H54 (cell line): Measurements from ENCODE around the gene UTP3.

Source experiments
- DNase-seq: peaks from one replicate; pipeline ENCODE4 v3.0.0; 2011; ENCODE audit warnings: low spot score, mixed read lengths; ENCODE audit not compliant: insufficient read length
- FAIRE-seq: peaks from 3 replicates; lab custom pipeline; 2011; peaks lifted over from hg19 to GRCh38; lab: Jason Lieb, UNC
- POLR2A ChIP-seq: IDR thresholded peaks from 2 replicates; pipeline ENCODE4 v1.6.1; 2011; ENCODE audit warnings: low read depth, mild to moderate bottlenecking, low read length

Gene UTP3

DNA sequence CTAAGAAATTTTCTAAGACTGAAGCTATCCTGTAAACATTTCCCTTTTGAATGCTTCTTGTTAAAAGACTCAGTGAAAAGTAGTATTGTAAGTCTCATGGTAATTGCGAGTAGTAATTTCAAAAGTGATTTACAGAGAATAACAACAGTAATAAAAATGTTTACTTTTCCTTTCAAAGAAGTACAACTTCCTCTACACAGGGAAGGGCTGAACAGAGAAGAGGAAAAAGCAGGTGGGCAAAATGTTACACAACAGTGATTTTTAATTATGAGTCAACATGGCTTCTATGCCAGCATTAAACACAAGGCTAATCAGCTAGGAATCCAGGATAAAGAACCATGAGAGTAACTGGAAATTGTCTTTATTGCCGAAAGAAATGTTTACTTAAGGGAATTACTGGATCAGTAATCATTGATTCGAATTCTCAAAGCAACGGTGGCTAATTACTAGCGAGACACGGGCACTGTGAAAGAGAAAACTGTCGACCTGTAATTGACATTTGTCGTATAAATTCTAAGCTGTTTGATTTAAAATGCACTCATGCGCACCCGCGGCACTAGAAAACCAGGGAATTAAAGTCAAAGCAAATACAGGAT, 15.4 kb downstream of the UTP3 start:
- DNase-seq (no peak), FAIRE-seq (no peak)
- no peak for TF ChIP-seq POLR2A

DNA sequence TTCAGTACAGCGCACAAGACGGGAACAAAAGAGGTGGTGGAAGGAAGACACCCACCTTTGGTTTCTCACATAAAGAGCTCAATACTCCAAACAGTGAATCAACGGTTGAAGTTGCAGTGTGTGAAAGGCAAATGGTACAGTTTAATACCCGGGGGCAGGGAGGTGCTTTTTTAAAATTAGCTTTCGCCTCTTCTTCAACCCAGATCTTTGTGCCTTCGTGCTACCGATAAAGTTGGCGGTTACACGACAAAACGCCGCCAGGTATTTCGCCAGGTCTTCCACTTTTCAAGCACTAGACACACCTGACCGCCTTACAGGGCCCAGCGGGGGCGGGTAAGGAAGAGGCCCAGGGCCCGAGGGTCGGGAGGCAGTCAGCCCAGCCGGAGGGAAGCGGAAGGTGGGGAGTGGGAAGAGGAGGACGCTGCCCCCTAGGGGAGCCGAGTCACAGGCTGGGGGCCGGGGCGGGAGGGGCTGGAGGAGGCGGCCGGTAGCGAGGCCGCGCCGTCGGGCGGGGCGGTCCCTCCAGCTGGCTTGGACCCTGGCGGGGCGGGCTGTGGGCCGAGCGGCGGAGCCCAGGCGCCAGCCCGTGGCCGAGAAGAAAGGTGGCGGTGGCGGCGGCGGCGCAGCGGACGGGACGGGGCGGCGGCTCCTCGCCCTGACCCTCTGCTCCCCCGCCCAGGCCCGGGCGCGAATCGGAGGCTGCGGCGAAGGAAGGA, 16.0 kb downstream of the UTP3 start:
- peak; percentile 54; the same call in 1 of the 2 replicates for TF ChIP-seq POLR2A
- no peak for DNase-seq
- no peak for FAIRE-seq

DNA sequence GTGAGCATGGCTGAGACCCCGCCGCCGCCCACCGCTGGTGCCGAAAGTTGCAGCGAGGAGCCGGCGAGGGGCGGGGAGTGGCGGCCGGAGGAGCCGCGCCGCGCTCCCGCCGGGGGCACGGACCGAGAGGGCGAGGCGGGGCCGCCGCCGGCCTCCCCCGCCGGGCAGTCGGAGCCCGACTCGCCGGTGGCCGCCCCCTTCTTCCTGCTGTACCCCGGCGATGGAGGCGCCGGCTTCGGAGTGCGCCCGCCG, 16.5 kb downstream of the UTP3 start:
- DNase-seq = no peak
- no peak for FAIRE-seq
- TF ChIP-seq POLR2A = no peak

DNA sequence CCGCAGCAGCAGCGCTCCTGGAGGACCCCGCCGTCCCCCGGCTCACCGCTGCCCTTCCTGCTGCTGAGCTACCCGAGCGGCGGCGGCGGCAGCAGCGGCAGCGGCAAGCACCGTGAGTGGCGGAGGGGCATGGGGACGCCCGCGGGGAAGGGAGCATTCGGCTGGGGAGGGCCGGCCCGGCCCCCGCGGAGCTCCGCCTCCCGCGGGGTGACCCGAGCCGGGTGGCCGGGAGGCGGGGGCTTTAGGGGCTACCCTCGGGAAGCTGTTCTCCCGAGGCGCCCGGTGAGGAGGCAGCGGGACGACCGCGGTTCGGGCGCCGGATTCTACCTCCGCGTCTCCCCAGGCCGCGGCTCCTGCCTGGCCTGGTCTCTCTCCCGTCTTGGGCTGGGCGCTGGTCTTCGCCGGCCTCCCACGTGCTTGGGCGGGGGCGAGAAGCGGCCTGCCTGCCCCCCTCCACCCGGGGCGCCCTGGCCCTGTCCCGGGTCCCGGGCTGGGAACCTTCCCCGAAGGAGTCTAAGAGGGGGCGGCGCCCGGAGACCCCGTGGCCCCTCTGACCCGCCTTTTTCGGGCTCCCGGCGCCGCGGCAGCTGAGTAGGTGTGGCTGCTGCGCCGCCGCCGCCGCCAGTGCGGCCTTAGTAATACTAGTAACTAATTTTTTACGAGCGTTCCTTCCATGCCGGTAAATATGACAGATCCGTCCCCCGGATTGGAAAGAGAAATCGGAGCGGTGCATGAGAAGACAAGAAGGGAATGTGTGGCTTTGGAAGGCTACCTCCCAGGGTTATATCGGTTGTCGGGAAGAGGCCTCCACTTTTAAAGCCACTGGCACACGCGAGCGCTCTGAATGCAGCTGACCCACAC, 17.1 kb downstream of the UTP3 start:
- no peak for FAIRE-seq
- no peak for DNase-seq
- peak; percentile 31; the same call in 1 of the 2 replicates for TF ChIP-seq POLR2A

DNA sequence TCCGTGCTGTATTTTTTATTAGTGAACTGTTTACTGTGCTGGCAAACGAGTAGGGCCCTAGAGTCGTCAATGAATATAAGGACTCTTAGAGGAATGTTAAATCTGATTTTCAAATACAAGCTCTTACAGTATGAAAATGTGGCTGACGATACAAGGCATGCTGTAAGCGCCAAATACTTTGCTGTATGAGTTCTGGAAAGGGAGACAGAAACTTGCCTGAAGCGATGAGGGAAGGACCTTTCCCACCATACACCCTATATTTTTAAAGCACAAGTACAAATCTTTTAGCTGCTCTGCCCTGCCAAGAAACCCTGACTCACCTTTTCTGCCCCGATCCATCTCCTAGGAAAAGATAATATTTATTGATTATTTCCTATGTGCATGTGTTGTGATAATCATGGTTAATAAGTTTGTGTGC, 17.7 kb downstream of the UTP3 start:
- DNase-seq (no peak), FAIRE-seq (no peak)
- no peak for TF ChIP-seq POLR2A

DNA sequence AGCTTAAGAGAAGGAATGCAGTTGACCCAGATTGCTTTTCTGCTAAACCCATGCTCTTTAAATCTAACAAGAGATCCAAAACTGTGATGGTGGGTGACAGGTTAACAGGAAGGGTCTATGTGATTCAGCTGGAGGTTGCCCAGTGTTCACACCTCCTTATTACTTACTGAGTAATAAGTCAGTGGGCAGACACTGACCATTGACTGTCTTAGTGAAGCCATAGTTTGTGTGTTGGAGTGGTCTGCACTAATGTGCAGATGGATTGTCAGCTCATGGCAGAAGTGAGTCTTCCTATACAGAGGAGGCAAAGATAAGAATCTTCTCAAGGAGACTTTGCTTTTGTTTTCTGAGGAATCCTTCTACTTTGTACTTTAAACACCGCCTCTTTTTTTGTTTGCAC, 18.2 kb downstream of the UTP3 start:
- TF ChIP-seq POLR2A = no peak
- FAIRE-seq (no peak), DNase-seq (no peak)

DNA sequence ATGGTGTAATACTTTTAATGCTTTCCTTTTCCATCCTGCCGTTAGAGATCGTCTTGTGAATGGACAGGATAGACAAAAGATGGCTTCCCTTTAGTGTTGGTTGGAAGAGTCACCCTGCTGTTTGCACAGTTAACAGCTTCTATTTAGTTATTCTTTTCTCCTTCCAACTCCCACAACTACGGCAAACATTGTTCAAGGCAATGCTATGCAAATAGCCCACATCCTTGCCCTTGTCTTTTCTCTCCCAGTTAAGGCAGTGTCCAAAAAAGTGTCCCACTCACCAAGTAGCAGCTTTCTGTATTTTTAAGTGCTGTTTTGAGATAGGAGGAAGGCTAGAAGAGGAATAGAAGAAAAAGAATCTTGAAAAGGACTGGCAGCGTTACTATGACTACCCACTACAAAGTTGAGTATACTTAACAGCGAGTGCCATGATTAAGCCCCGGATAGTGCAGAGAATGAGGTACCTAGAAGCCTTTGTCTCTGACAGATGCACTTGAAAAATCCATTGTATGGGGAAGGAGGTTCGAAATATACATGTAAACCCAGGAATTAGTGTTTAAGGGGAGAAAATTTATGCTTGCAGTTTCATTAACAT, 21.4 kb downstream of the UTP3 start:
- FAIRE-seq = no peak
- TF ChIP-seq POLR2A = no peak
- DNase-seq = no peak

DNA sequence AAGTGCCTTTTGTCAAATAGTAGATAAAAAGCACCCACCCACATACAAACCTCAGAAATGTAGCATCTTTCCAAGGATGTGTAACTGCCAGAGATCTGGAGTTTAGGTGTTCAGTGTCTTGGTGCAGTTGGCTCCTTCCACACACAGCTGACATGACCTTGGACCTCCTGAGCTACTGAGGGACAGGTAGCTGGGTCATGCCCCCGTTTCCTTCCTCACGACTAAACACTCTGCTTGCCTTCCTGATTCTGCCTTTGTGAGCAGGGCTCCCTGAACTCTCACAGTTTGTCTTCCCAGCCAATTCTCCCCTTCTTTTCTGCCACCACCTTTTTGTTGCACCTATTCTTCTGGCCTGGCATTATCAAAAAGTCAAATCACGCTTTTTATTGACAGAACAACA, 23.3 kb downstream of the UTP3 start:
- TF ChIP-seq POLR2A = no peak
- no peak for FAIRE-seq
- DNase-seq = no peak

DNA sequence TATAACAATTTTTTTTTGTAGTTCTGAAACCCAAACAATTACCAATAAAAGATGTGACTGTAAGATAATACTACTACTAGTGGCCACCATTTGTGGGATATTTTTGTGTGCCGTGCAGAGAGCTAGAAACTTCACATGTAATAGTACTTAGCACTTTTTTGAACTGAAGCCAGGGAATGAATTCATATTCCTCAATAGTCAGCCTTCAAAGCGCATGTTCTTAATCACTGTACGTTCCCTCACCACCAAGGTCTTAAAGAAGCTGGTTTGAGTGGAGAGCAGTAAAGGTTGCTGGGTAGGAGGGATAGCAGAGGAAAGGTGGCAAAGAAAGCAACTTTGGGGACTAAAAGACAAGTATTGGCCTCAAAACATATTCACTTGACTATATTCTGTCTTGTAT, 23.8 kb downstream of the UTP3 start:
- TF ChIP-seq POLR2A = no peak
- FAIRE-seq (no peak), DNase-seq (no peak)

DNA sequence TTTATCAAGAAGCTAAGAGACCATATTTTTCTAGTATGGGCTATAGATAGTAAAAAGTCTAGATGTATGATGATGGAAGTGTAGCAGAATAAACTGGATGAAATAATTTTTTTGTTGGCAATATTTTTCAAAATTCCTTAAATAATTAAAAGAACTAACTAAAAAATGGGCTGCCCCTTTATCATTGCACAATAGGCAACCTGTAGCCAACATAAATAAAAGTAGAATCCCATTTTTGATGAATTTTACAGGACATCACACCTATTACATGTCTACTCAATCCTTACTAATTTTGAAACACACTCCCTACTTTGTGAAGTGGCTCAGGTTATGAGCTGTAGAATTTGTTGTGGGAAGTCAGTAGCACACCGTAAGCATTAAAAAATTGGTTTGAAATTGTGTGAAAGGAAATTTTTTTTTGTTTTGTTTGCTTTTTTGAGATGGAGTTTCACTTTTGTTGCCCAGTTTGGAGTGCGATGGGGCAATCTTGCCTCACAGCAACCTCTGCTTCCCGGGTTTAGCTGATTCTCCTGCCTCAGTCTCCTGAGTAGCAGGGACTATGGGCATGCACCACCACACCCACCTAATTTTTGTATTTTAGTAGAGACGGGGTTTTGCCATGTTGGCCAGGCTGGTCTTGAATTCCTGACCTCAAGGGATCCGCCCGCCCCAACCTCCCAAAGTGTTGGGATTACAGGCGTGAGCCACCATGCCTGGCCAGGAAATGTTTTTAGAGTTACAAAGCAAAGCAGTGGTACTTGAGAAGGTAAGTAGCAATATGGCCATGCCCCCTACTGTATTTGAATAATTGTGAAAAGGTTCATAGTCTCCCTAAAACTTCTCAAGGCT, 24.5 kb downstream of the UTP3 start:
- DNase-seq (no peak), FAIRE-seq (no peak)
- TF ChIP-seq POLR2A = no peak

DNA sequence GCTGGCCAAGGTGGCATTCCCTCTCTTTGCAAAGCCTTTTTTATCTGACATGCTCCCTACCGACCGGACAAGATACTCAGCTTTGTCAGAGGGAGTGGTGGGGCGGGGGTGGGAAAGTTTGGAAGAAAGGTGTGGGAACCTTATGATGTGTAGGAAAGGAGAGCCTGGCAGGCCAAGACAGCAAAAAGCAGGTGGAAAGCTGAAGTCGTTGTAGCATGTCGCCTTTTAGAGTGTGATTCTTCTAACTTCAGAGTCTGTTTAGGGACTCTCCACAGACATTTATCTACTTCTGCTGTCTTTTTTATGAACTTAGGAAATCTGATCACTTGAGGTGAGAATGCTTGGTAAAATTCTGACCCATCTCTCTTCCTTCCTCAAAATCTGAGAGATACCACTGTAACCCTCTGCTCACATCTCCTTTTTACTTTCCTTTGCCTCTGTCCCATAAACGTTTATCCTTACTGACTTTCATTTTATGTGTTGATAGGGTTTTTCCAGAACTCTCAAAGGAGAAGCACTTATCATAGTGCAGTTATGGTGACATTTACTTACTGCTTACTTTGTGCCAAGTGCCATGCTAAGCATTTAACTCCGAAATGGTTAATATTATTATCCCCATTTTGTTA, 25.2 kb downstream of the UTP3 start:
- FAIRE-seq = no peak
- no peak for DNase-seq
- no peak for TF ChIP-seq POLR2A

DNA sequence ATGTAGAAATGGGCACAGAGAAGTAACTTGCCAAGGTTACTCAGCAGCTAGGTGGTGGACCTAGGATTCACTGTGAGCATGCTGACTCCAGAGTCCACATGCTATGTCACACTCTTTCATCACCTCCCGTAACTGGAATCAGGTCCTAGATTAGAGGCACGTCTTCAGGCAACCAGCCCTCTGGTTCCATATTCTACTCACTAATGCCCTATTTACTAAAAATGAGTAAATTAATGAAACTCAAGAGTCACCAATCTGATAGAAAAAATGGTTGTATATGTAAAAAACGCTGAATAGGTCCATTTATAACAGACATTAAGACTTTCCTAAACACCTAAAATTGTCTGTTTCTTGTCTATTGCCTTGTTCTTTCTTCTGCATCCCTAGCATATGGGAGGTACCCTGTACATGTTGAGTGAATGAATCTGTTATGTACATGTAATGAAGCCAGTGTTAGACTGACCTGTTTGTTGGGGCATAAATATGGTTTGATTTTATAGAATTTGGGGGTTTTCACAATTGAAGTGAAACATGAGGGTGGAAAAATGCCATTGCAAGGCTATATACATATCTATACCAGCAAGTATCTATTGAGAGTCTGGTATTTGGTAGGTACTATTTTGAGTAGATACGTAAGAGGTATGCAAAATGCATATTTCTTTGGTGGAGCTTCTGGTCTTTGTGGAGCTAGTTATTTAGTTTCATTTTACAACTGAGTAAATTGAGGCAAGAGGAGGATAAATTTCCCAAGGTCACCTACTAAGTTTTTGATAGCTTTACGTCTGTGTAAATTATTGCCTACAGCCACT, 26.0 kb downstream of the UTP3 start:
- DNase-seq (no peak), FAIRE-seq (no peak)
- TF ChIP-seq POLR2A = no peak
